WERI-Rb-1 (cell line): Measurements from ENCODE around the gene PCED1A.

ENCODE experiments used
- DNase-seq: peaks from one replicate; pipeline ENCODE4 v3.0.0-alpha.2; 2020
- H3K27ac ChIP-seq: fragments of 250-450 bp; sonication (Bioruptor Pico); 2 replicates; pipeline ENCODE4 v1.5.1; 2020; ENCODE audit warnings: mild to moderate bottlenecking, moderate library complexity
- H3K27me3 ChIP-seq: fragments of 250-450 bp; sonication (Bioruptor Pico); 2 replicates; pipeline ENCODE4 v1.5.1; 2021; ENCODE audit warnings: mild to moderate bottlenecking, low read depth, moderate library complexity; ENCODE audit not compliant: insufficient read depth, severe bottlenecking
- H3K36me3 ChIP-seq: fragments of 250-450 bp; sonication (Bioruptor Pico); 2 replicates; pipeline ENCODE4 v1.5.1; 2020; ENCODE audit warnings: mild to moderate bottlenecking, moderate library complexity
- H3K4me3 ChIP-seq: 2 replicates; pipeline ENCODE4 v1.5.1; 2011; ENCODE audit warnings: low read depth, mild to moderate bottlenecking, control low read depth, low read length
- H3K9me3 ChIP-seq: fragments of 250-450 bp; sonication (Bioruptor Pico); 2 replicates; pipeline ENCODE4 v1.5.1; 2021; ENCODE audit warnings: mild to moderate bottlenecking, moderate library complexity; ENCODE audit not compliant: severe bottlenecking
- CTCF ChIP-seq: IDR thresholded peaks from 2 replicates; pipeline ENCODE4 v1.5.1; 2011; ENCODE audit warnings: low read depth, mild to moderate bottlenecking, control low read depth, inconsistent platforms, low read length

The PCED1A gene

GRCh38 chr20:2883726-2884637 is 43.5 kb upstream of the PCED1A start:
- no peak for DNase-seq
- no peak for TF ChIP-seq CTCF
- H3K27ac ChIP-seq, result no peak overlapping the region
- no peaks in the 10 kb centered on the region; the same call in 1 of the 2 replicates for H3K36me3 ChIP-seq
- H3K9me3 ChIP-seq, result no peaks in the 10 kb centered on the region
- H3K4me3 ChIP-seq, result no peak overlapping the region
- no peaks in the 10 kb centered on the region for H3K27me3 ChIP-seq

- Histone ChIP-seq H3K27me3 (no peaks in the 10 kb centered on the region), H3K27ac (no peak overlapping the region), H3K9me3 (no peaks in the 10 kb centered on the region), H3K4me3 (no peak overlapping the region), H3K36me3 (peaks cover 12% of the 10 kb centered on the region; the same call in 1 of the 2 replicates)
- TF ChIP-seq CTCF, result no peak
- DNase-seq, result no peak
Observed at GRCh38 chr20:2880650-2881049, 40.2 kb upstream of the PCED1A start.

GRCh38 chr20:2879146-2879545 is 38.7 kb upstream of the PCED1A start:
- Histone ChIP-seq H3K27ac (no peak overlapping the region), H3K9me3 (no peaks in the 10 kb centered on the region), H3K4me3 (no peak overlapping the region), H3K36me3 (peaks cover 13% of the 10 kb centered on the region; the same call in 1 of the 2 replicates), H3K27me3 (no peaks in the 10 kb centered on the region)
- TF ChIP-seq CTCF, result no peak
- DNase-seq, result no peak

GRCh38 chr20:2878515-2878914 is 38.1 kb upstream of the PCED1A start:
- Histone ChIP-seq H3K36me3 (peaks cover 13% of the 10 kb centered on the region; the same call in 1 of the 2 replicates), H3K27ac (no peak overlapping the region), H3K27me3 (no peaks in the 10 kb centered on the region), H3K4me3 (no peak overlapping the region), H3K9me3 (no peaks in the 10 kb centered on the region)
- DNase-seq, result no peak
- TF ChIP-seq CTCF, result no peak

GRCh38 chr20:2875690-2876203 is 35.3 kb upstream of the PCED1A start:
- Histone ChIP-seq H3K4me3 (no peak overlapping the region), H3K27me3 (no peaks in the 10 kb centered on the region), H3K36me3 (peaks cover 13% of the 10 kb centered on the region; the same call in 1 of the 2 replicates), H3K27ac (no peak overlapping the region), H3K9me3 (no peaks in the 10 kb centered on the region)
- no peak for TF ChIP-seq CTCF
- DNase-seq, result no peak
